Common myeloid progenitor, CD34-positive (primary cell): ENCODE results near the gene MOB4.
"Not testable (repeated sequence)": the region's sequence is repeated elsewhere in the genome, so short reads cannot be mapped to it uniquely, and the experiment has no call there.

Experiments
- CTCF ChIA-PET: fragments of 350-600 bp; sonication (Branson Sonifier 250); formaldehyde crosslinking; loops from one replicate; lab custom pipeline; 2021; ENCODE audit warnings: antibody characterized with exemption; lab: Charles Lee
- POLR2A ChIA-PET: fragments of 350-600 bp; sonication (Branson Sonifier 250); formaldehyde crosslinking; loops from one replicate; lab custom pipeline; 2021; ENCODE audit warnings: antibody characterized with exemption; lab: Charles Lee
- DNase-seq, 3 donors: peaks; one replicate each; pipeline versions ENCODE4 v3.0.0 to v3.0.0-alpha.2; 2013
- H3K27ac ChIP-seq, 2 experiments: 1 replicate in 1 of 2; 2 replicates in 1 of 2; pipeline ENCODE4 v1.7.0; 2013; ENCODE audit warnings: inconsistent platforms in 2 of 2, low read length in 2 of 2, mild to moderate bottlenecking in 2 of 2, low read depth in 1 of 2, moderate library complexity in 1 of 2; ENCODE audit not compliant: severe bottlenecking in 2 of 2, insufficient read depth in 1 of 2, poor library complexity in 1 of 2
- H3K27me3 ChIP-seq, 5 experiments: replicated peaks in 2 of 5; 1 replicate in 3 of 5; 2 replicates in 2 of 5; pipeline versions ENCODE4 v1.6.1 to v1.7.0; 2013; ENCODE audit warnings: low read length in 4 of 5, mild to moderate bottlenecking in 2 of 5, moderate library complexity in 2 of 5, inconsistent platforms in 1 of 5; ENCODE audit not compliant: insufficient read depth in 5 of 5, control insufficient read depth in 4 of 5
- H3K36me3 ChIP-seq, 4 experiments: 1 replicate in 2 of 4; 2 replicates in 2 of 4; pipeline versions ENCODE4 v1.6.1 to v1.7.0; 2013; ENCODE audit warnings: low read length in 3 of 4, control low read depth in 1 of 4, mild to moderate bottlenecking in 1 of 4; ENCODE audit not compliant: control insufficient read depth in 4 of 4, insufficient read depth in 4 of 4
- H3K4me1 ChIP-seq, 4 experiments: 1 replicate in 3 of 4; 2 replicates in 1 of 4; pipeline versions ENCODE4 v1.6.1 to v1.7.1; 2013; ENCODE audit warnings: low read length in 3 of 4, mild to moderate bottlenecking in 3 of 4, control low read depth in 1 of 4, inconsistent platforms in 1 of 4, moderate library complexity in 1 of 4; ENCODE audit not compliant: control insufficient read depth in 4 of 4, insufficient read depth in 4 of 4; ENCODE audit errors: control extremely low read depth in 1 of 4
- H3K4me3 ChIP-seq, 7 experiments: 1 replicate in 4 of 7; 2 replicates in 3 of 7; pipeline versions ENCODE4 v1.5.1 to v1.7.0; 2013; ENCODE audit warnings: mild to moderate bottlenecking in 7 of 7, low read length in 6 of 7, moderate library complexity in 6 of 7, inconsistent platforms in 2 of 7, low read depth in 2 of 7, control low read depth in 1 of 7; ENCODE audit not compliant: insufficient read depth in 4 of 7, control insufficient read depth in 1 of 7; ENCODE audit errors: extremely low read depth in 1 of 7
- H3K9me3 ChIP-seq, 5 experiments: 1 replicate in 4 of 5; 2 replicates in 1 of 5; pipeline versions ENCODE4 v1.6.1 to v1.7.1; 2013; ENCODE audit warnings: low read length in 4 of 5, mild to moderate bottlenecking in 2 of 5, inconsistent platforms in 1 of 5, low read depth in 1 of 5, moderate library complexity in 1 of 5; ENCODE audit not compliant: control insufficient read depth in 4 of 5, insufficient read depth in 2 of 5; ENCODE audit errors: control extremely low read depth in 1 of 5
- WGBS: methylation state at CpG from one replicate; pipeline ENCODE4 v1.1.5; 2013; ENCODE audit not compliant: insufficient coverage; 5-methylcytosine and 5-hydroxymethylcytosine counted together

The MOB4 gene

GRCh38 chr2:197577446-197577845 lies 61.6 kb downstream of the MOB4 start:
- no peak overlapping the region for H3K27ac ChIP-seq
- ChIA-PET POLR2A (no interaction called here), CTCF (interaction anchor here (1.6 kb wide), 1 partner anchor 11 kb away, joined by 3 read pairs; no protein-coding TSS in a partner anchor)
- DNase-seq: no peak
- H3K36me3 ChIP-seq: no peaks in the 10 kb centered on the region
- H3K4me3 ChIP-seq: no peak overlapping the region
- H3K27me3 ChIP-seq: no peaks in the 10 kb centered on the region
- peaks cover 0 to 10% (median 4%) of the 10 kb centered on the region in 5 experiments for H3K9me3 ChIP-seq
- no peaks in the 10 kb centered on the region for H3K4me1 ChIP-seq
- 100% methylated on average over 4 of the region's 4 CpGs for WGBS

GRCh38 chr2:197578294-197578693 lies 62.4 kb downstream of the MOB4 start:
- WGBS: 79% methylated on average over 2 of the region's 2 CpGs

GRCh38 chr2:197580166-197580565 lies 64.3 kb downstream of the MOB4 start:
- H3K9me3 ChIP-seq, CTCF ChIA-PET, H3K27ac ChIP-seq, POLR2A ChIA-PET, H3K27me3 ChIP-seq, DNase-seq, H3K4me1 ChIP-seq, H3K36me3 ChIP-seq, H3K4me3 ChIP-seq: not testable (repeated sequence)
- 94% methylated on average over 3 of the region's 3 CpGs for WGBS

More at GRCh38 chr2:197578294-197578693, 62.4 kb downstream of the MOB4 start:
- CTCF ChIA-PET, H3K36me3 ChIP-seq, H3K27ac ChIP-seq, H3K4me1 ChIP-seq, H3K27me3 ChIP-seq, DNase-seq, H3K9me3 ChIP-seq, H3K4me3 ChIP-seq, POLR2A ChIA-PET: not testable (repeated sequence)

GRCh38 chr2:197587255-197587654 lies 71.4 kb downstream of the MOB4 start:
- H3K4me1 ChIP-seq, H3K27ac ChIP-seq, H3K27me3 ChIP-seq, CTCF ChIA-PET, H3K9me3 ChIP-seq, DNase-seq, H3K36me3 ChIP-seq, POLR2A ChIA-PET, H3K4me3 ChIP-seq: not testable (repeated sequence)
- WGBS: 100% methylated on average over 3 of the region's 7 CpGs

GRCh38 chr2:197591339-197592072 lies 75.6 kb downstream of the MOB4 start:
- Histone ChIP-seq H3K4me3 (no peak overlapping the region), H3K4me1 (no peaks in the 10 kb centered on the region), H3K27ac (no peak overlapping the region), H3K9me3 (no peaks in the 10 kb centered on the region), H3K36me3 (no peaks in the 10 kb centered on the region), H3K27me3 (no peaks in the 10 kb centered on the region)
- no peak for DNase-seq
- ChIA-PET POLR2A (no interaction called here), CTCF (no interaction called here)
- 99% methylated on average over 21 of the region's 32 CpGs for WGBS

GRCh38 chr2:197596766-197597165 lies 80.9 kb downstream of the MOB4 start:
- no peak overlapping the region for H3K4me3 ChIP-seq
- no peaks in the 10 kb centered on the region for H3K27me3 ChIP-seq
- H3K4me1 ChIP-seq: peaks cover 0 to 7% (median 2%) of the 10 kb centered on the region in 4 experiments
- no peak overlapping the region for H3K27ac ChIP-seq
- H3K9me3 ChIP-seq: no peaks in the 10 kb centered on the region
- ChIA-PET POLR2A (no interaction called here), CTCF (no interaction called here)
- no CpG with 5 or more reads among the region's 1 CpG for WGBS
- H3K36me3 ChIP-seq: no peaks in the 10 kb centered on the region
- DNase-seq: no peak

GRCh38 chr2:197597166-197597565 lies 81.3 kb downstream of the MOB4 start:
- H3K4me3 ChIP-seq: no peak overlapping the region
- ChIA-PET POLR2A (no interaction called here), CTCF (no interaction called here)
- no peaks in the 10 kb centered on the region for H3K36me3 ChIP-seq
- 100% methylated on average over 2 of the region's 4 CpGs for WGBS
- no peaks in the 10 kb centered on the region for H3K27me3 ChIP-seq
- no peak for DNase-seq
- H3K9me3 ChIP-seq: no peaks in the 10 kb centered on the region
- no peak overlapping the region for H3K27ac ChIP-seq
- peaks cover 0 to 7% (median 2%) of the 10 kb centered on the region in 4 experiments for H3K4me1 ChIP-seq
